SU-DHL-6 (cell line): Measurements from ENCODE around the gene ETS1.

Experiments
- H2AFZ ChIP-seq: fragments of 200-600 bp; sonication (generic); 2 replicates; pipeline ENCODE4 v1.6.1; 2014; ENCODE audit warnings: low read depth, mild to moderate bottlenecking, moderate library complexity, mixed read lengths, antibody characterized with exemption, low read length; ENCODE audit not compliant: severe bottlenecking
- H3F3A ChIP-seq: fragments of 200-600 bp; shearing (Covaris generic); 2 replicates; pipeline ENCODE4 v1.6.0; 2016; ENCODE audit warnings: antibody characterized with exemption, mild to moderate bottlenecking; ENCODE audit not compliant: insufficient read depth
- H3K27ac ChIP-seq: fragments of 200-600 bp; sonication (generic); 2 replicates; pipeline ENCODE4 v1.5.1; 2016; ENCODE audit warnings: low read depth, mild to moderate bottlenecking, low read length, moderate library complexity, mixed read lengths
- H3K27me3 ChIP-seq: fragments of 200-600 bp; sonication (generic), shearing (Covaris generic); 2 replicates; pipeline ENCODE4 v1.6.0; 2014; ENCODE audit warnings: mild to moderate bottlenecking, low read length
- H3K36me3 ChIP-seq: fragments of 200-600 bp; sonication (generic); 2 replicates; pipeline ENCODE4 v1.6.1; 2014; ENCODE audit warnings: mild to moderate bottlenecking, low read length, mixed read lengths
- H3K4me2 ChIP-seq: fragments of 300-600, 200-600 bp; shearing (Covaris generic), sonication (generic); 2 replicates; pipeline ENCODE4 v1.6.0; 2014; ENCODE audit warnings: low read length, low read depth, mild to moderate bottlenecking; ENCODE audit not compliant: poor library complexity, severe bottlenecking
- H3K4me3 ChIP-seq: fragments of 200-600 bp; sonication (generic); 2 replicates; pipeline ENCODE4 v1.5.1; 2014; ENCODE audit warnings: antibody characterized with exemption, low read length, mild to moderate bottlenecking, mixed read lengths; ENCODE audit not compliant: insufficient read depth, poor library complexity, severe bottlenecking
- H3K79me2 ChIP-seq: fragments of 200-600 bp; sonication (generic); 2 replicates; pipeline ENCODE4 v1.6.1; 2014; ENCODE audit warnings: mild to moderate bottlenecking, low read length, moderate library complexity; ENCODE audit not compliant: insufficient read depth
- H3K9ac ChIP-seq: fragments of 200-600 bp; sonication (generic); 2 replicates; pipeline ENCODE4 v1.7.0; 2014; ENCODE audit warnings: mild to moderate bottlenecking, low read length
- H3K9me2 ChIP-seq: fragments of 200-600 bp; sonication (generic); replicated peaks from 2 replicates; pipeline ENCODE4 v1.6.1; 2014; ENCODE audit warnings: low read length; ENCODE audit not compliant: insufficient read depth
- H3K9me3 ChIP-seq: fragments of 200-600 bp; sonication (generic); 2 replicates; pipeline ENCODE4 v1.6.1; 2014; ENCODE audit warnings: low read length, mixed read lengths; ENCODE audit not compliant: insufficient read depth
- H4K20me1 ChIP-seq: fragments of 200-600 bp; sonication (generic); 2 replicates; pipeline ENCODE4 v1.6.1; 2014; ENCODE audit warnings: low read depth, mild to moderate bottlenecking, antibody characterized with exemption, low read length, moderate library complexity, mixed read lengths
- EZH2phosphoT487 ChIP-seq: fragments of 200-600 bp; sonication (generic), shearing (Covaris generic); conservative IDR thresholded peaks from 2 replicates; pipeline ENCODE4 v1.6.1; 2018; ENCODE audit warnings: mild to moderate bottlenecking, antibody characterized with exemption, low read length, moderate library complexity, mixed read lengths
- TF ChIP-seq, protein P1 (sequence below): fragments of 200-600 bp; sonication (generic); IDR thresholded peaks from one replicate; pipeline ENCODE4 v1.5.1; 2017; ENCODE audit warnings: antibody characterized with exemption, mild to moderate bottlenecking, low read length, moderate library complexity; ENCODE audit not compliant: insufficient read depth, poor library complexity, severe bottlenecking

The ETS1 gene

DNA sequence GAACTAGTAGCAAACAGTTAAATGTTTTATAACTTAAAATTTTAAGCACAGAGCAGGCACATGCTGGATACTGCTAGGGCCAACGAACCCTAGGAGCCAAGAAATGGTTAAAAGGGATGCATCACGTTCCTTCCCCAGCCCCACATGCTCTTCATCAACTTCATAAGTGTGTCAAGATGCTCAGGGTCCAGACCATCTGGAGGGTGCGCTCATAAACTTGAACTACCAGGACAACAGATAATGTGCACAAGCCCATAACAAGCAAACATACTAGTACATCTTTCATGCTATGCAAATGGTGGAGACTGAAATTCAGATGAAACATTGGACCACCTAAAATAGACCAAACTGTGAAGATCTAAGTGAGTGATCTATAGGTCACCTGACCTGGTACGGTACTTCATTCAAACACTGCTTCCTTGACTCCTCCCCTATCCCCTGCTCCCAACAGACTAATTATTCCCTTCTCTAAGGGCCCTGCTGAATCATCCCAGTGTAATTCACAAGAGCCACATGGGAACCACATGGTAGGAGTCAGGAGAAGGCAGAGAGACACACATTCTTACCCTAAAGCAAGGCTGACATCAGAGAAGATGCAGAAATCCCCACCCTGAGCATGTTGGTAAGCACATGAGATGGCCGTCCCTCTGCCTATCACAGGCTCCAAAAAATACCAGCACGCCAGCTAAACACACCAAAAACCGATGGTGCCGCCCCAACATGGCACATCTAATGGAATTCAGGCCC, 83.9 kb downstream of the ETS1 start:
- Histone ChIP-seq H3K27ac (peak overlapping the region; percentile 72), H3F3A (peaks cover 46% of the 10 kb centered on the region), H3K4me3 (no peak overlapping the region), H4K20me1 (no peaks in the 10 kb centered on the region), H2AFZ (no peak overlapping the region), H3K9me3 (no peaks in the 10 kb centered on the region), H3K9ac (0 out of 2 replicates have a peak overlapping the region, but pooled peaks have one; percentile 6), H3K4me2 (peak overlapping the region; percentile 44), H3K27me3 (no peaks in the 10 kb centered on the region), H3K36me3 (no peaks in the 10 kb centered on the region), H3K79me2 (peaks cover 100% of the 10 kb centered on the region), H3K9me2 (no peaks in the 10 kb centered on the region)
- no peak for TF ChIP-seq EZH2phosphoT487
- TF ChIP-seq, protein P1, sequence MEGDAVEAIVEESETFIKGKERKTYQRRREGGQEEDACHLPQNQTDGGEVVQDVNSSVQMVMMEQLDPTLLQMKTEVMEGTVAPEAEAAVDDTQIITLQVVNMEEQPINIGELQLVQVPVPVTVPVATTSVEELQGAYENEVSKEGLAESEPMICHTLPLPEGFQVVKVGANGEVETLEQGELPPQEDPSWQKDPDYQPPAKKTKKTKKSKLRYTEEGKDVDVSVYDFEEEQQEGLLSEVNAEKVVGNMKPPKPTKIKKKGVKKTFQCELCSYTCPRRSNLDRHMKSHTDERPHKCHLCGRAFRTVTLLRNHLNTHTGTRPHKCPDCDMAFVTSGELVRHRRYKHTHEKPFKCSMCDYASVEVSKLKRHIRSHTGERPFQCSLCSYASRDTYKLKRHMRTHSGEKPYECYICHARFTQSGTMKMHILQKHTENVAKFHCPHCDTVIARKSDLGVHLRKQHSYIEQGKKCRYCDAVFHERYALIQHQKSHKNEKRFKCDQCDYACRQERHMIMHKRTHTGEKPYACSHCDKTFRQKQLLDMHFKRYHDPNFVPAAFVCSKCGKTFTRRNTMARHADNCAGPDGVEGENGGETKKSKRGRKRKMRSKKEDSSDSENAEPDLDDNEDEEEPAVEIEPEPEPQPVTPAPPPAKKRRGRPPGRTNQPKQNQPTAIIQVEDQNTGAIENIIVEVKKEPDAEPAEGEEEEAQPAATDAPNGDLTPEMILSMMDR: no peak

DNA sequence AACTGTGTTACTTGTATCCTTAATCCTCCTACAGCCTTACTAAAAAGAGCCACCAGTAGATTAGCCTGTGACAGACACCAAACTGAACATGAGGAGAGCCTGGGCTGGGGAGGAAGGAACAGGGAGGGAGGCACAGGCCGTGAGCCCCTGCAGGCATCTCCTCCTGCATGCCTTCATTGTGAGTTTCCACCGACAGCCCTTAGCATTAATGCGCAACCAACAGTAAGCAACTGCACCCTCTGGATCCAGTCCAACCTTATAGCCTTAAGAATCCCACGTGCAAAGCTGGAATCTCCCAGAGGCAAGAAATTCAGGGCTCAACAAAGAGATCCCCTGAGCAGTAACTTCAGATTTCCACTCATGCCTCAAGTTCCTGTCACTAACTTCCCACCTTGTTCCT, 84.6 kb downstream of the ETS1 start:
- H3K4me2 ChIP-seq: peak overlapping the region; percentile 44
- H3K27ac ChIP-seq: peak overlapping the region; percentile 72
- peaks cover 39% of the 10 kb centered on the region for H3F3A ChIP-seq
- no peaks in the 10 kb centered on the region for H3K36me3 ChIP-seq
- TF ChIP-seq, protein P1: no peak
- no peak for TF ChIP-seq EZH2phosphoT487
- H3K27me3 ChIP-seq: no peaks in the 10 kb centered on the region
- peak overlapping the region; percentile 35 for H3K9ac ChIP-seq
- H2AFZ ChIP-seq: no peak overlapping the region
- H3K79me2 ChIP-seq: peaks cover 100% of the 10 kb centered on the region
- H3K9me3 ChIP-seq: no peaks in the 10 kb centered on the region
- H3K4me3 ChIP-seq: no peak overlapping the region
- H3K9me2 ChIP-seq: no peaks in the 10 kb centered on the region
- no peaks in the 10 kb centered on the region for H4K20me1 ChIP-seq

DNA sequence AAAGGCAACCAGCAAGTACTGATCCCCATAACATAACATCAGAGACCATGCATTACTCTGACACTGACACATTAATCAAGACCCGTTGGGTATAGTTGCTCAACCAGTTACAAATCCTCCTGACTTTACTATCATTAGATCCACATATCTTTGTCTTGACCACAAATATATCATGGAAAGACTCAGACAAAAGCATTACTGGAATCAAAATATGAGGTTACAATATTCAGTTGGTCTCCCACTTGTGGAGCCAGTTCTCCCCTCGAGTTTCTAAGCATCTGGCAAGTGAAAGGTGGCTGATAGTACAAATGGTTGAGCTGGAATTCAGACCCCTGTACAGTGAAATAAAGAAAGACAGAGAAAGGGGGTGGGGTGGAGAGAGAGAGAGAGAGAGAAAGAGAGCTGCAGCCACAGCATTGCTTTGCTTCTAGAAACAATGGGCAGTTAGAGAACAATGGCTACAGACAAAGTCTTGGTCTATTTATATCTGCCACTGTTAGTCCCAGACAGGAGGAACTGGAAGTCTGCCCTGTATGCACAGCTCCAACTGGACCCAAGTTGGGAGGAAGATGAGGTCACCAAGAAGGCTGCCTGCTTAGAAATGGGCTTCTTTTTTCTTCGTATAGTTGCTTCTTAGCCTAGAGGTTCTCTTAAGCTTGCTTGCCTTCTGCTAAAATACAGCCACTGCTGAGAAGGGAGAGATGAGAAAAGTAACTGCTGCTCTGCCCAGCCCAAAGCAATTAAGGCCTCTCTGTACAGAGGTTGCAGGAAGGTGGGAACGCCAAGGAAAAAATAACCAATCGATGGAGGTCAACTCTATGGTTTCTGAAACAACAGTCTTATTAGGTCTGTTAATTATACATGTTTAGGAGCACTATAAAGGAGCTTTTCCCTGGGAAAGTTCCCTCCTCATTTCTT, 85.5 kb downstream of the ETS1 start:
- Histone ChIP-seq H3K27me3 (no peaks in the 10 kb centered on the region), H3K79me2 (peaks cover 100% of the 10 kb centered on the region), H3K9me2 (no peaks in the 10 kb centered on the region), H3K27ac (peak overlapping the region; percentile 72), H3K4me3 (no peak overlapping the region), H4K20me1 (no peaks in the 10 kb centered on the region), H3K36me3 (no peaks in the 10 kb centered on the region), H3F3A (peaks cover 32% of the 10 kb centered on the region; the same call in 1 of the 2 replicates), H2AFZ (no peak overlapping the region), H3K9ac (peak overlapping the region; percentile 35), H3K4me2 (peak overlapping the region; percentile 44), H3K9me3 (no peaks in the 10 kb centered on the region)
- TF ChIP-seq, protein P1: no peak
- TF ChIP-seq EZH2phosphoT487: no peak
